Endothelial cell of umbilical vein (primary cell): Measurements from ENCODE around the gene NT5C3A. TPM values are rescaled to one million over a fixed set of nuclear protein-coding genes. Genes with fewer than 3 reads are reported as not detected.

Experiments used
- BruUV-seq: library from RNA; stranded (reverse); fragments of 400-500 nt; replicated peaks from 2 replicates; lab custom pipeline; 2021; lab: Mats Ljungman, UMichigan
- CTCF ChIA-PET: fragments of 300-600, 350-600 bp; sonication (Branson Sonifier 250); formaldehyde crosslinking; loops from one replicate; lab custom pipeline; 2021; ENCODE audit warnings: antibody characterized with exemption, inconsistent platforms; lab: Charles Lee
- POLR2A ChIA-PET: fragments of 300-600, 350-600 bp; sonication (Branson Sonifier 250); formaldehyde crosslinking; loops from one replicate; lab custom pipeline; 2021; ENCODE audit warnings: antibody characterized with exemption, inconsistent platforms; lab: Charles Lee
- DNase-seq: peaks from one replicate; pipeline ENCODE4 v3.0.0-alpha.2; 2011; ENCODE audit warnings: low read depth, low spot score
- FAIRE-seq: peaks from 2 replicates; lab custom pipeline; 2011; peaks lifted over from hg19 to GRCh38; lab: Jason Lieb, UNC
- H2AFZ ChIP-seq: 2 replicates; pipeline ENCODE4 v1.6.0; 2012; ENCODE audit warnings: low read depth, low read length, control low read depth, inconsistent platforms
- H3K27ac ChIP-seq: 2 replicates; pipeline ENCODE4 v1.5.1; 2011; ENCODE audit warnings: low read depth, mild to moderate bottlenecking, control low read depth, low read length, moderate library complexity; ENCODE audit not compliant: insufficient read depth
- H3K27me3 ChIP-seq, 2 experiments: 2 replicates each; pipeline versions ENCODE4 v1.6.0 to v1.6.1; 2011; ENCODE audit warnings: low read length in 2 of 2, mixed read lengths in 1 of 2; ENCODE audit not compliant: control insufficient read depth in 2 of 2, insufficient read depth in 2 of 2
- H3K36me3 ChIP-seq, 2 experiments: 2 replicates in 1 of 2; 3 replicates in 1 of 2; pipeline ENCODE4 v1.5.1; 2011; ENCODE audit warnings: low read length in 2 of 2, mild to moderate bottlenecking in 1 of 2, moderate library complexity in 1 of 2; ENCODE audit not compliant: control insufficient read depth in 2 of 2, insufficient read depth in 2 of 2; ENCODE audit errors: extremely low read depth in 1 of 2
- H3K4me1 ChIP-seq: 3 replicates; pipeline ENCODE4 v1.5.1; 2011; ENCODE audit warnings: mild to moderate bottlenecking, low read length; ENCODE audit not compliant: control insufficient read depth, insufficient read depth; ENCODE audit errors: extremely low read depth
- H3K4me2 ChIP-seq: 2 replicates; pipeline ENCODE4 v1.6.1; 2011; ENCODE audit warnings: low read length, control low read depth, mixed read lengths; ENCODE audit not compliant: insufficient read depth
- H3K4me3 ChIP-seq, 3 experiments: fragments of 200-600 bp in 1 of 3; sonication (generic), shearing (Covaris generic) in 1 of 3; replicated peaks in 1 of 3; 2 replicates each; pipeline ENCODE4 v1.5.1; 2011 to 2016; ENCODE audit warnings: control low read depth in 3 of 3, low read length in 3 of 3, mild to moderate bottlenecking in 2 of 3, inconsistent platforms in 1 of 3, low read depth in 1 of 3, moderate library complexity in 1 of 3; ENCODE audit not compliant: insufficient read depth in 1 of 3
- H3K79me2 ChIP-seq: 2 replicates; pipeline ENCODE4 v1.6.0; 2012; ENCODE audit warnings: low read length, inconsistent platforms; ENCODE audit not compliant: control insufficient read depth, insufficient read depth
- H3K9ac ChIP-seq: replicated peaks from 2 replicates; pipeline ENCODE3; 2011; ENCODE audit warnings: low read length, control low read depth; ENCODE audit not compliant: insufficient read depth; ENCODE audit errors: extremely low read depth
- H3K9me1 ChIP-seq: replicated peaks from 3 replicates; pipeline ENCODE4 v1.6.0; 2011; ENCODE audit warnings: mild to moderate bottlenecking, low read length; ENCODE audit not compliant: control insufficient read depth, insufficient read depth; ENCODE audit errors: extremely low read depth
- H3K9me3 ChIP-seq: replicated peaks from 2 replicates; pipeline ENCODE4 v1.5.1; 2012; ENCODE audit warnings: low read length, inconsistent platforms; ENCODE audit not compliant: control insufficient read depth, insufficient read depth
- H4K20me1 ChIP-seq: replicated peaks from 2 replicates; pipeline ENCODE3; 2011; ENCODE audit warnings: mild to moderate bottlenecking, low read length; ENCODE audit not compliant: control insufficient read depth, insufficient read depth; ENCODE audit errors: extremely low read depth
- EZH2 ChIP-seq: IDR thresholded peaks from 2 replicates; pipeline ENCODE4 v1.6.1; 2012; ENCODE audit warnings: borderline replicate concordance, low read depth, mild to moderate bottlenecking, moderate library complexity, low read length, inconsistent platforms; ENCODE audit not compliant: severe bottlenecking
- FOS ChIP-seq: IDR thresholded peaks from 2 replicates; pipeline ENCODE4 v1.6.1; 2011; ENCODE audit warnings: mild to moderate bottlenecking, low read length, moderate library complexity, borderline replicate concordance; ENCODE audit not compliant: insufficient read depth
- JUN ChIP-seq: IDR thresholded peaks from 2 replicates; pipeline ENCODE4 v1.6.1; 2011; ENCODE audit warnings: borderline replicate concordance, low read depth; ENCODE audit not compliant: insufficient read length, insufficient read depth
- MYC ChIP-seq: IDR thresholded peaks from one replicate; pipeline ENCODE4 v1.6.1; 2011; ENCODE audit warnings: mild to moderate bottlenecking, low read depth, low read length
- POLR2A ChIP-seq: IDR thresholded peaks from 2 replicates; pipeline ENCODE4 v1.6.1; 2012; ENCODE audit warnings: low read depth, mild to moderate bottlenecking, control low read depth, low read length
- POLR2AphosphoS5 ChIP-seq: IDR thresholded peaks from 2 replicates; pipeline ENCODE4 v1.6.1; 2012; ENCODE audit warnings: low read depth, mild to moderate bottlenecking, control low read depth, low read length, moderate library complexity; ENCODE audit not compliant: insufficient read depth
- dilution Hi-C: fragments of 300-500 bp; cut with MboI; formaldehyde crosslinking; loops from one replicate; pipeline ENCODE4 v1.15.0; 2019; ENCODE audit warnings: low sequenced_read_pairs; ENCODE audit not compliant: extremely low pct_ligation_motif_present
- intact Hi-C: fragments of 100-400 bp; cut with micrococcal nuclease; formaldehyde crosslinking; loops from one replicate; pipeline ENCODE4 v1.10.0; 2022
- polyA plus RNA-seq, 4 experiments: library from polyadenylated mRNA; depleted of rRNA in 3 of 4; stranded (reverse) in 3 of 4; unstranded in 1 of 4; fragments of >200 nt; gene quantifications; 2 replicates each; pipeline versions ENCODE4 v1.2.1 to v1.2.3, GENCODE V29; 2011 to 2012; ENCODE audit warnings: missing spikeins in 1 of 4
- total RNA-seq: library from RNA; stranded (reverse); gene quantifications from 2 replicates; pipeline ENCODE4 v1.2.3, GENCODE V29; 2021
- TF ChIP-seq, protein P1 (sequence below): IDR thresholded peaks from 2 replicates; pipeline ENCODE4 v1.6.1; 2011; ENCODE audit not compliant: insufficient read depth, insufficient read length
- TF ChIP-seq, protein P2 (sequence below), 2 donors: IDR thresholded peaks; 1 replicate in 1 of 2; 2 replicates in 1 of 2; pipeline ENCODE4 v1.5.1; 2011; ENCODE audit warnings: low read length in 2 of 2, mild to moderate bottlenecking in 2 of 2, moderate library complexity in 2 of 2, control low read depth in 1 of 2, inconsistent platforms in 1 of 2, low read depth in 1 of 2; ENCODE audit not compliant: insufficient read depth in 1 of 2; ENCODE audit errors: extremely low read depth in 1 of 2

The NT5C3A gene
- total and polyA plus RNA-seq, 2 donors (not counting 3 experiments of a cell fraction or from before 2014, with no cell fraction given): 7.1 to 22.6 TPM

DNA sequence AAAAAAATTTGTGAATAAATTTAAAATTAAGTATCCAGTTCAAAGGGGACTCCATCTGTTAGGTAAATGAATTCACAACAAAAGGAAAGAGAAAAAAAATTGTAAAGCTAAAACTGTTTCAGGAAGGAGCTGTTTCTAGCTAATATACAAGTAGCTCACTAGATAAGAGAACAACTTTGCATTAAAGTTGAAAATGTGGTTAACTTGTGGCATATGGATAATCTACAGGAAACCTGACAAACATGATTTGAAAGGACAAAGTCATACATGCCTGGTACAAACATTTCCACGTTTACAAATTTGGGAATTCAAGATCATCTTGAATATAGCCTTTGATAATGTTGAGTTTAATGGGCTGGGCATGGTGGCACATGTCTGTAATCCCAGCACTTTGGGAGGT, 8.9 kb downstream of the NT5C3A start:
- H3K9me3 ChIP-seq: no peaks in the 10 kb centered on the region
- intact Hi-C loops: loop anchor here (1.0 to 5.0 kb wide), 2 partner anchors 9 to 111 kb away; partner anchors contain the start of gene NT5C3A
- TF ChIP-seq POLR2AphosphoS5: no peak
- TF ChIP-seq, protein P1, sequence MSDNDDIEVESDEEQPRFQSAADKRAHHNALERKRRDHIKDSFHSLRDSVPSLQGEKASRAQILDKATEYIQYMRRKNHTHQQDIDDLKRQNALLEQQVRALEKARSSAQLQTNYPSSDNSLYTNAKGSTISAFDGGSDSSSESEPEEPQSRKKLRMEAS: no peak
- POLR2A ChIA-PET: no interaction called here
- DNase-seq (no peak), FAIRE-seq (no peak)
- H3K9ac ChIP-seq: no peak overlapping the region
- dilution Hi-C loops: no loop called here
- no peaks in the 10 kb centered on the region for H3K27me3 ChIP-seq
- H2AFZ ChIP-seq: no peak overlapping the region
- H3K79me2 ChIP-seq: peaks cover 86% of the 10 kb centered on the region
- H3K4me2 ChIP-seq: peak overlapping the region; percentile 25
- H3K4me1 ChIP-seq: peaks cover 11% of the 10 kb centered on the region
- H3K9me1 ChIP-seq: no peaks in the 10 kb centered on the region
- no peak overlapping the region for H3K4me3 ChIP-seq
- CTCF ChIA-PET: interaction anchor here (2.1 to 2.2 kb wide), 2 partner anchors 96 to 207 kb away, joined by 6 to 9 read pairs; partner anchors contain the start of gene FKBP9
- peaks cover 1% of the 10 kb centered on the region for H4K20me1 ChIP-seq
- peak overlapping the region; percentile 69 for H3K27ac ChIP-seq
- BruUV-seq: no TSS peak
- H3K36me3 ChIP-seq: no peaks in the 10 kb centered on the region

DNA sequence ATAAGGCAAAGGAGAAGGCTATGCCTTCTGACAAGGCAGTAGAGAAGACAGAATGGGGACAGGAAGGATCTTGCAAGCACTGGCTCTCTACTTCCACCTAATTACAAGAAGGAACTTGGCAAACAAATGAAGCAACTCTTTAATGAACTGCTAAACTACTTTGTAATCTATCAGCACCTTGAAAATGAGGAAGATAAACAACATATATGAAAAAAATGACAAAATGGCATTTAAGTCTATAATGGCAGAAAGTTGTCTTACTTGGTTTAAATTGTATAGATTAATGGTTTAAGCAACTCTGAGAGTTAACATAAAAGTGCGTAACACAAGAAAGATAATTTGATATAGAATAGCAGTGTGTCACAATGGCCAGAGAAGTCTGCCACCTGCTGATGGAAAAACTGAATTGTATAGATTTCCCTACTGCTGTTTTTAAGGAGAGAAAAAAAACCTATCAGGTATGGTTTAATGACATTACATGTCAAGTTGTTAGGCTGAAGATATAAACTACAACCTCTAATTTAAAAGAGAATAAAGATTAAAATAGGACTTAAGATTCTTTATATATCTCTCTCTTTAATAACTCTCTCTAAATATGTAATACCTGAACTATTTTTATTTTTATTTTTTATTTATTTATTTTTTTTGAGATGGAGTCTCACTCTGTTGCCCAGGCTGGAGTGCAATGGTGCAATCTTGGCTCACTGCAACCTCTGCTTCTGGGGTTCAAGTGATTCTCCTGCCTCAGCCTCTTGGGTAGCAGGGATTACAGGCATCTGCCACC, 11.8 kb downstream of the NT5C3A start:
- no peak for FAIRE-seq
- Histone ChIP-seq H3K9ac (no peak overlapping the region), H3K9me3 (no peaks in the 10 kb centered on the region), H4K20me1 (peaks cover 5% of the 10 kb centered on the region), H3K27me3 (no peaks in the 10 kb centered on the region), H3K27ac (no peak overlapping the region), H3K4me3 (no peak overlapping the region), H2AFZ (no peak overlapping the region), H3K9me1 (no peaks in the 10 kb centered on the region), H3K79me2 (peaks cover 91% of the 10 kb centered on the region), H3K4me2 (no peak overlapping the region), H3K4me1 (peaks cover 11% of the 10 kb centered on the region), H3K36me3 (no peaks in the 10 kb centered on the region)
- CTCF ChIA-PET: interaction anchor here (1.7 to 2.8 kb wide), 4 partner anchors 11 to 250 kb away, joined by 8 to 11 read pairs (median 10); no protein-coding TSS in a partner anchor
- intact Hi-C loops: loop anchor here (1.0 to 5.0 kb wide), 6 partner anchors 87 to 286 kb away; partner anchors contain the start of gene FKBP9
- POLR2A ChIA-PET: no interaction called here
- dilution Hi-C loops: no loop called here
- TF ChIP-seq, protein P2, sequence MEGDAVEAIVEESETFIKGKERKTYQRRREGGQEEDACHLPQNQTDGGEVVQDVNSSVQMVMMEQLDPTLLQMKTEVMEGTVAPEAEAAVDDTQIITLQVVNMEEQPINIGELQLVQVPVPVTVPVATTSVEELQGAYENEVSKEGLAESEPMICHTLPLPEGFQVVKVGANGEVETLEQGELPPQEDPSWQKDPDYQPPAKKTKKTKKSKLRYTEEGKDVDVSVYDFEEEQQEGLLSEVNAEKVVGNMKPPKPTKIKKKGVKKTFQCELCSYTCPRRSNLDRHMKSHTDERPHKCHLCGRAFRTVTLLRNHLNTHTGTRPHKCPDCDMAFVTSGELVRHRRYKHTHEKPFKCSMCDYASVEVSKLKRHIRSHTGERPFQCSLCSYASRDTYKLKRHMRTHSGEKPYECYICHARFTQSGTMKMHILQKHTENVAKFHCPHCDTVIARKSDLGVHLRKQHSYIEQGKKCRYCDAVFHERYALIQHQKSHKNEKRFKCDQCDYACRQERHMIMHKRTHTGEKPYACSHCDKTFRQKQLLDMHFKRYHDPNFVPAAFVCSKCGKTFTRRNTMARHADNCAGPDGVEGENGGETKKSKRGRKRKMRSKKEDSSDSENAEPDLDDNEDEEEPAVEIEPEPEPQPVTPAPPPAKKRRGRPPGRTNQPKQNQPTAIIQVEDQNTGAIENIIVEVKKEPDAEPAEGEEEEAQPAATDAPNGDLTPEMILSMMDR (IDR thresholded peaks at IDR 0.05; ENCODE audit: extremely low read depth in 1 of 2, insufficient read depth in 1 of 2, low read depth in 1 of 2, low read length in 2 of 2): peak; percentile 41 to 52
- TF ChIP-seq JUN: no peak
- no peak for TF ChIP-seq EZH2
- TF ChIP-seq FOS: no peak
- TF ChIP-seq MYC: no peak
- no peak for TF ChIP-seq POLR2A
- TF ChIP-seq, protein P1: no peak
- DNase-seq: peak; percentile 84
- no TSS peak for BruUV-seq
